SK-N-MC (cell line): ENCODE measurements around the gene BTBD16.

ENCODE experiments used
- DNase-seq: peaks from one replicate; pipeline ENCODE4 v3.0.0-alpha.2; 2011; ENCODE audit warnings: low read depth, low spot score
- H3K27ac ChIP-seq: fragments of 200-600 bp; sonication (generic); 2 replicates; pipeline ENCODE4 v1.5.1; 2016; ENCODE audit warnings: mixed run types
- H3K36me3 ChIP-seq: fragments of 200-600 bp; sonication (generic); 2 replicates; pipeline ENCODE4 v1.6.1; 2017; ENCODE audit warnings: antibody characterized with exemption, low read length, mixed read lengths; ENCODE audit not compliant: insufficient read depth
- H3K4me3 ChIP-seq: fragments of 200-600 bp; sonication (generic); 2 replicates; pipeline ENCODE4 v1.5.1; 2016
- H3K9ac ChIP-seq: fragments of 200-600 bp; sonication (generic); 2 replicates; pipeline ENCODE4 v1.8.0; 2017; ENCODE audit warnings: mixed run types, mixed read lengths; ENCODE audit not compliant: insufficient read length
- H3K9me3 ChIP-seq: fragments of 200-600 bp; sonication (generic); 2 replicates; pipeline ENCODE4 v1.6.1; 2017; ENCODE audit warnings: low read depth, mild to moderate bottlenecking, antibody characterized with exemption, low read length, moderate library complexity, mixed read lengths
- EZH2 ChIP-seq: fragments of 200-600 bp; sonication (generic); IDR thresholded peaks from one replicate; pipeline ENCODE4 v1.6.1; 2017; ENCODE audit warnings: antibody characterized with exemption
- FOXP2 ChIP-seq: optimal IDR thresholded peaks from 2 replicates; pipeline ENCODE3; 2011; ENCODE audit warnings: mild to moderate bottlenecking, moderate library complexity; ENCODE audit not compliant: insufficient read depth; ENCODE audit errors: extremely low read length, control extremely low read depth
- POLR2AphosphoS5 ChIP-seq: IDR thresholded peaks from 2 replicates; pipeline ENCODE4 v1.6.1; 2012; ENCODE audit warnings: mild to moderate bottlenecking, low read depth, low read length, borderline replicate concordance

The BTBD16 gene

DNA sequence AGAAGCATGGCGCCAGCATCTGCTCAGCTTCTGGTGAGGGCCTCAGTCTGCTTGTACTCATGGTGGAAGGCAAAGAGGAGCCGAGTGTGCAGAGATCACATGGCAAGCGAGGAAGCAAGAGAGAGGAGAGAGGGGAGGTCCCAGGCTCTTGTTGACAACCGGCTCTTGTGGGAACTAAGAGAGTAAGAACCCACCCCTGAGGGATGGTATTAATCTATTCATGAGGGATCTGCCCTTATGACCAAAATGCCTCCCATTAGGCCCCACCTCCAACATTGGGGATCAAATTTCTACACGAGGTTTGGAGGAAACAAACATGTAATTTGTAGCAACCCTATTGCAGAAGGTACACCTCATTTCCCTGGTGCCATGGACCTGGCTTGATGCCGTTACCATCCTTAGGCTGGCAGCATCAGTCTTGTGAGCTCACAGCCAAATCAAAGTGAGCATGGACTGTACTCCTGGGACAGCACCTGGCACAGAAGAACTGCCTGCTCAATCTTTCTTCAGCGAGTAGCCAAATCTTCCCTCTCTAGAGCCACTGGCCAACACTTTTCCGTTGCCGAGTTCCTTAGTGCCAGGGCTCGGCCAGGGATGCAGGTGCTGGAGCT is 6.5 kb downstream of the BTBD16 start:
- no peak for DNase-seq
- H3K27ac ChIP-seq: no peak overlapping the region

DNA sequence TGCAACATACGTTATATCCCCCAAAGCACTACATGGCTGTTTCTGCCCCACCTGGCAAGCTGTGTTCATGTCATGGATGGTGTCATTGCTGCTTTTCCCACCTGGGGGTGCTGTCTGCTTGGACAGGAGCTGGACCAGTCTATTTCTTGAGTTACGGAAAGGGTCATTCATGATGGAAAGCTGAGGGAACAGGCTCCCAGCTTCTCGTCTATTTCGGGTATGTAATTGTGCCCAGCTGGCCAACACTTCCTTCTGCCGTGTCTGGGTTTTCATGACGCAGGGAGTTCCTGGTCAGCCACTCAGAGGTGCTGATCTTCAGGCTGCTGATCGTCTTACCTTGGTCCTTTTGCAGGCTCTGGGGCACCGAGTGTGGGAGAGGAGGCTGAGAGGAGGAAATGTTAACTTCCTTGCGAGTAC is 8.6 kb downstream of the BTBD16 start:
- DNase-seq: no peak
- no peak overlapping the region for H3K27ac ChIP-seq
- no peak overlapping the region for H3K9ac ChIP-seq
- TF ChIP-seq EZH2 (no peak), POLR2AphosphoS5 (no peak), FOXP2 (no peak)
- no peaks in the 10 kb centered on the region for H3K9me3 ChIP-seq
- no peaks in the 10 kb centered on the region for H3K36me3 ChIP-seq
- no peak overlapping the region for H3K4me3 ChIP-seq

More for the DNA sequence above, 6.5 kb downstream of the BTBD16 start:
- no peak overlapping the region for H3K9ac ChIP-seq
- no peak overlapping the region for H3K4me3 ChIP-seq
- TF ChIP-seq FOXP2: no peak
- TF ChIP-seq POLR2AphosphoS5: no peak
- TF ChIP-seq EZH2: no peak
- H3K36me3 ChIP-seq: no peaks in the 10 kb centered on the region
- H3K9me3 ChIP-seq: no peaks in the 10 kb centered on the region

DNA sequence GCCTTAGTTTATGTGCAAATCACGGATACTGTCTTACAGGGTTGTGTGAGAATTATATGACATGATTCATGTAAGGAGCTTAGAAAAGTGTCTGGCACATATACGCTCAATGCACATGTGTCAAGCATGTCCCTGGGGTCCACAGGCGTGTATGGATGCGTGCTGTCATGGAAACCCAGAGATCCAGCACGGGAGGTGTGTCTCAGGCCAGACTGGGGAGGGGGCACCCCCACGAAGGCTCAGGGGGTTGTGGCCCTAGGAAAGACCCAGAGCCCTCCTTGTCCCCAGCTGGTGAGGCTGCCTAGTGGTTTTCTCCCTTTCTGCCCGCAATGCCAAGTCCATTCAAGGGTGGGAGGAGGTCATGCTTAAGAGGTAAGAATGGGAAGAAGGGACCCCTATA is 9.1 kb downstream of the BTBD16 start:
- Histone ChIP-seq H3K9ac (no peak overlapping the region), H3K9me3 (no peaks in the 10 kb centered on the region), H3K36me3 (no peaks in the 10 kb centered on the region), H3K4me3 (no peak overlapping the region), H3K27ac (no peak overlapping the region)
- DNase-seq: no peak
- TF ChIP-seq EZH2 (no peak), POLR2AphosphoS5 (no peak), FOXP2 (no peak)

DNA sequence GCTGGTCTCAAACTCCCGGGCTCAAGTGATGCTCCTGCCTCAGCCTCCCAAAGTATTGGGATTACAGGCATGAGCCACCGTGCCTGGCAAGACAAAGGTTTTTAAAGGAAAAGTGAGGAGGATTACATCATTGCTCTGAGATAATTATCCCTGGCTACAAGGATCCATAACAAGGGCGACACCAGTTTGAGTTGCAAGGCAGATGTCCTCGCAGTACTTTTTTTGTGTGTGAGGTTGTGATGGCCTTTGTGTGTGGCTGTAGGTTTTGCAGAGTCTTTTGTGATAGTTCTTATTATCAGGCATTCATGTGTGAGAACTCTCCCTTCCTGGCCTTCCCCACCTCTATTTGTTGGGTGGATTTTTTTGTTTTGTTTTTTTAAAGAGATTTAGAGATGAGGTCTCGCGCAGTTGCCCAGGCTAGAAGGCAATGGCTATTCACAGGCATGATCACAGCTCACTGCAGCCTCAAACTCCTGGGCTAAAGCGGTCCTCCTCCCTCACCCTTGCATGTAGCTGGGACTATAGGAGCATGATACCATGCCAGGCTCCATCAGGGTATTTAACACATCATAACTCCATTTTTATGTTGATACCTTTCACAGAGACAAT is 10.0 kb downstream of the BTBD16 start:
- no peak overlapping the region for H3K9ac ChIP-seq
- H3K27ac ChIP-seq: no peak overlapping the region
- H3K9me3 ChIP-seq: no peaks in the 10 kb centered on the region
- H3K36me3 ChIP-seq: no peaks in the 10 kb centered on the region
- TF ChIP-seq EZH2 (no peak), FOXP2 (no peak), POLR2AphosphoS5 (no peak)
- DNase-seq: no peak
- H3K4me3 ChIP-seq: no peak overlapping the region

DNA sequence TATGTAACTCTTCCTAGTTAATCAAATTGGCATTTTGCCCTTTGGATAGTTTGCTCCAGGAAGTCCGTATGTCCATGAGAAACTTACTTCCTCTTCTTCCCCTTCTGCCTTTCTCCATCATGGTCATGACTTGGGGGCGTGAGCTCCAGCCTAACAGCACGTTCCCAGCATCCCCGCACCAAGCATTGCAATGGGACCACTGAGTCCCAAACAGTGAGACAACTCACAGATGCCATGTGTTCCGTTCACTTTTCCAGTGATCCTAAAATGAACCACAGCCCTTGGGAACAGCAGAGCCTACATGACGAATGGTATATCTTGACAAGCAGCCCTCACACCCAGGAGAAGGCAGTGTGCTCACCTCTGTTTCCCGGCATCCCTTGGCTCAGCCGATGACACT is 10.7 kb downstream of the BTBD16 start:
- no peak overlapping the region for H3K27ac ChIP-seq
- no peaks in the 10 kb centered on the region for H3K36me3 ChIP-seq
- TF ChIP-seq EZH2 (no peak), FOXP2 (no peak), POLR2AphosphoS5 (no peak)
- H3K9me3 ChIP-seq: no peaks in the 10 kb centered on the region
- no peak overlapping the region for H3K4me3 ChIP-seq
- H3K9ac ChIP-seq: no peak overlapping the region
- no peak for DNase-seq

DNA sequence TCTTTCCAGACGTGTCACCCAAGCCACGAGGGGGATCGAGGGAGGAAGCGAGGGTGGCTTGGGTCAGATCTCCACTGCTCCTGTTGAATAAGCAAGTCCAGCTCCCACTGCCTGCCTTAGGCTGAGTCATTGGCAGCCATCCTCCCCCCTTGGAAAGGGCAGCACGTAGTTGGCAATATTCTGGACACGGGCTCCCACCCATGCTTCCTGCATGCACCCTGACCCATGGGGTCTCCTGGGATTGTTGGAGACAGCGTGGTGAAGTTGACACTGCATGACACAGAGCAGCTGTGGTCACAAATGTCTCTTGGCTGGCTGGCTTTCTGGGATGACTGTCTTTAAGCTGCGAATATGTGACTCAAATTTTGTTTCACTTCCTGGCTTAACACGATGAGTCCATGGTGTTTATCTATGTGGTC is 11.2 kb downstream of the BTBD16 start:
- Histone ChIP-seq H3K9me3 (no peaks in the 10 kb centered on the region), H3K9ac (no peak overlapping the region), H3K4me3 (no peak overlapping the region), H3K36me3 (no peaks in the 10 kb centered on the region), H3K27ac (no peak overlapping the region)
- no peak for DNase-seq
- TF ChIP-seq FOXP2 (no peak), EZH2 (no peak), POLR2AphosphoS5 (no peak)

DNA sequence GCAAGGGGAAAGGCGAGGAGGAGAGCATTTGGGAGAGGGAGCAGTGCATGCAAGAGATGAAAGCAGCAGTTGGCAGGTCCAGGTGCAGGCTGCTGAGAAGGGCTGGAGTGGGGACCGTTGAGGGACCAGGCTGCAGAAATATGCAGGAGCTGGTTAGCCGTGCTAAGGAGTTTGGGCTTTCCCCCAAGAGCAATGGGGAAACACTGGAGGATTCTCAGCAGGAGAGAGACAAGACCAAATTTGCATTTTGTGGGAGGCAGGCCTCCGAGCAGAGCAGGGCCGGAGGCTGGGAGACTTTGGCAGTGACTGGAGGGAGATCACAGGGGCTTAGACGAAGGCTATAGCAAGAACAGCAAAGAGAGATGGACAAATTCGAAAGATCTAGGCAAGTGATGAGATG is 11.8 kb downstream of the BTBD16 start:
- TF ChIP-seq FOXP2 (no peak), POLR2AphosphoS5 (no peak), EZH2 (no peak)
- H3K9me3 ChIP-seq: no peaks in the 10 kb centered on the region
- H3K9ac ChIP-seq: no peak overlapping the region
- H3K27ac ChIP-seq: no peak overlapping the region
- no peaks in the 10 kb centered on the region for H3K36me3 ChIP-seq
- H3K4me3 ChIP-seq: no peak overlapping the region
- DNase-seq: no peak

DNA sequence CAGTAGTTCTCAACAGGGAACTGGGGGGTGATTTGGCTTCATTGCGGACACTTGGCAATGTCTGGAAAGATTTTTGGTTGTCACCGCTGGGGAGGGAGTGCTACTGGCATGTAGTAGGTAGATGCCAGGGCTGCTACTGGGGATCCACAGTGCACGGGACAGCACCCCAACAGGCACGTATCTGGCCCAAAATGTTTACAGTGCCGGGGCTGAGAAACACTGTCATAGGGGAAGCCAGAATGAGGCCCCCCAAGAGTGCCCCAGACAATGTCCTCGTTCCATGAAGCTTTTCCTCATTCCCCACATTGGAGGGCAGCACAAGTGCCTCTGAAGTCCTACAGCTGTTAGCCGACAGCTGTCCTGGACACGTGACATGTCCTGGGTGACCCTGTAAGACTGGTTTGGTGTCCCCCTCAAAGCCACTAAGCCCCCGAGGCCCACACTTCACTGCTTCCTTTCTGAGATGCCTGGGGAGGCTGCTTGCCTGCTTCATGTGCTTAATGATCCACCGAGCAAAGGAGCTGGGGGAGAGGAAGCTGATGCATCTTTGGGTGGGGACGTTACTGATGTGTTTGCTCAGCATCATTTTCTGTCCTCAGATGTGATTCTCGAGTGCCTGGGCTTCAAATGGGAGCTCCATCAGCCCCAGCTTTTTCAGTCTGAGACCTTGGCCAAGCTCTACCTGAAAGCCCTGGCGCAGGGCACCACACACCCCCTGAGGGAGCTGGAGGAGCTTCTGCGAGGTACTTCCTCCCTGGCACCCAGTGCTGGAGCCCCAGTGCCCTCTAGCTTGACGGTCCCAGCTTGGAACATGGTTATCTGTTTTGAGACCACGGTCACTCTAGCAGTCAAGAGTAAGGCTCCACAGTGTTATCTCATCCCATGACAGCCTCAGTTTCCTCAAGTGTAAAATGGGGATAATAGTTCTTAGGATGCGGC is 14.7 kb downstream of the BTBD16 start:
- no peak overlapping the region for H3K27ac ChIP-seq
- no peak overlapping the region for H3K9ac ChIP-seq
- no peaks in the 10 kb centered on the region for H3K9me3 ChIP-seq
- no peak overlapping the region for H3K4me3 ChIP-seq
- DNase-seq: no peak
- TF ChIP-seq EZH2: no peak
- no peak for TF ChIP-seq FOXP2
- TF ChIP-seq POLR2AphosphoS5: no peak
- no peaks in the 10 kb centered on the region for H3K36me3 ChIP-seq

DNA sequence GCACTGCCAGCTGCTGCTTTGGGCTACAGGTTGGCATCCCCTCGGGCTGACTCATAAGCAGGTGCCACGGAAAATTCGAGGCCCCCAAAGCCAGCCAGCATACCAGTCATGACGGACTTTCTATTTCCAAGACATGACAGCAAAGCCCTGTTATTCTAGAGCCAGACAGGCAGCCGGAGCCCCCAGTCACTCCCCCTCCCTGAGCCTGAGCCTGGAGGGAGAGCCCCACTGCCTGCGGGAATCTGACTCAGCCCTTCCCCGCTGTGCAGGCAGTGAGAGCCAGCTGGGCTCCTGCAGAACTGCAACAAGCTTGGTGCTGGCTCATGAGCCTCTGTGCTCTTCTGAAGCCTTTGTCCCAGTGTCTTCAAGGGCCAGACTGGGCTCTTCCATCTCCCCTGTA is 15.8 kb downstream of the BTBD16 start:
- Histone ChIP-seq H3K9me3 (no peaks in the 10 kb centered on the region), H3K4me3 (no peak overlapping the region), H3K27ac (no peak overlapping the region), H3K36me3 (no peaks in the 10 kb centered on the region), H3K9ac (no peak overlapping the region)
- no peak for TF ChIP-seq FOXP2
- no peak for DNase-seq
